Measurements from ENCODE around the gene NSD1.

Gene NSD1

GRCh38 chr5:177330991-177331842 lies 197.6 kb downstream of the NSD1 start:
- TF ChIP-seq GABPA (IDR thresholded peaks at IDR 0.05; ENCODE audit: low read depth) (no peak), POLR2AphosphoS5 (IDR thresholded peaks at IDR 0.05; ENCODE audit: low read depth) (no peak), CTCF (IDR thresholded peaks at IDR 0.05; ENCODE audit: insufficient read depth, low read length) (no peak)
- Histone ChIP-seq H3K27me3 (ENCODE audit: insufficient read depth, poor library complexity, severe bottlenecking) (no peaks in the 10 kb centered on the region), H3K27ac (replicated peaks) (no peak overlapping the region), H3K4me3 (replicated peaks; ENCODE audit: insufficient read depth, low read length) (no peak overlapping the region)
- DNase-seq (ENCODE audit: low read depth in 1 of 2, low spot score in 1 of 2): no peak

DNA sequence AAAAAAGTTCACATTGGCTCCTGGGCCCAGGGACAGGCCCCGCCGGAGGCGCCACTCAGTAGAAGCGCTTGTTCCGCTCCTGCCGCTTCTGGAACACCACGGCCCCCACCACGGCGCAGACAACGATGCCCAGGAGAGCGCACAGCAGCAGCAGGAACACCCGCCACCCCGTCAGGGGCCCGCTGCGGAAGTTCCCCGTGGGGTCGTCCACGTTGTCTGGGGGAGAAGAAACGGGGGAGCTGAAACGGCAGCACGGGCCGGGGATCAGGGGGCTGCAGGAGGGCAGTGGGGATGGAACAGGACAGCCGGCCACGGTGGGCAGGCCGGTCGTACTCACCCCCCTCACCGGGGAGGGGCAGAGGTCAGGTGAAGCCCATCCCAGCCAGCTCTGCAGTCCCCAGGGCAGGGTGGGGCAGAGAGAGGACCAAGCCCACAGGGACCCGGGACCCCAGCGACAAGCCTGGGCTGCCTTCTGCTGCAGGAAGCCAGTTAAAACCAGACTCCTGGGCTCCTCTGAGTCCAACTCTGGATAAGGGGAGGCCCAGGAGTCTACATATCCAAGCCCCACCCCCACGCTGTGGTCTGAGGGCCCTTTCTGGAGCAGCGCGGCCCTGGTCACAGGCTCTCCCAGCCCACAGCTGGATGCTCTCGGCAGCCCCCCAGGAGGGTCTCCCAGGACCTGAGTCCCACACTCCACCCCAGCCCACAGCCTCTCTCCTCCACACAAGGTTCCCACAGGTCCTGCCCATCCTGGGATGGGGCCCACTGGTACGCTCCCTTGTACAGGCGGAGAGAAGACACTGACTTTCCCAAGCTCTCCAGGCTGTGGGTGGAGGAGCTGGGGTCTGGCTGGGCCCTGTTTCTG lies 198.7 kb downstream of the NSD1 start:
- no peak for DNase-seq (ENCODE audit: low read depth in 1 of 2, low spot score in 1 of 2)
- Histone ChIP-seq H3K27ac (replicated peaks) (no peak overlapping the region), H3K27me3 (ENCODE audit: insufficient read depth, poor library complexity, severe bottlenecking) (no peaks in the 10 kb centered on the region), H3K4me3 (replicated peaks; ENCODE audit: insufficient read depth, low read length) (no peak overlapping the region)
- no peak for TF ChIP-seq SPI1 (IDR thresholded peaks at IDR 0.05; ENCODE audit: borderline replicate concordance, low read depth)
- no peak for TF ChIP-seq GABPA (IDR thresholded peaks at IDR 0.05; ENCODE audit: low read depth)
- TF ChIP-seq CTCF (IDR thresholded peaks at IDR 0.05; ENCODE audit: insufficient read depth, low read length): no peak
- TF ChIP-seq, protein P1, sequence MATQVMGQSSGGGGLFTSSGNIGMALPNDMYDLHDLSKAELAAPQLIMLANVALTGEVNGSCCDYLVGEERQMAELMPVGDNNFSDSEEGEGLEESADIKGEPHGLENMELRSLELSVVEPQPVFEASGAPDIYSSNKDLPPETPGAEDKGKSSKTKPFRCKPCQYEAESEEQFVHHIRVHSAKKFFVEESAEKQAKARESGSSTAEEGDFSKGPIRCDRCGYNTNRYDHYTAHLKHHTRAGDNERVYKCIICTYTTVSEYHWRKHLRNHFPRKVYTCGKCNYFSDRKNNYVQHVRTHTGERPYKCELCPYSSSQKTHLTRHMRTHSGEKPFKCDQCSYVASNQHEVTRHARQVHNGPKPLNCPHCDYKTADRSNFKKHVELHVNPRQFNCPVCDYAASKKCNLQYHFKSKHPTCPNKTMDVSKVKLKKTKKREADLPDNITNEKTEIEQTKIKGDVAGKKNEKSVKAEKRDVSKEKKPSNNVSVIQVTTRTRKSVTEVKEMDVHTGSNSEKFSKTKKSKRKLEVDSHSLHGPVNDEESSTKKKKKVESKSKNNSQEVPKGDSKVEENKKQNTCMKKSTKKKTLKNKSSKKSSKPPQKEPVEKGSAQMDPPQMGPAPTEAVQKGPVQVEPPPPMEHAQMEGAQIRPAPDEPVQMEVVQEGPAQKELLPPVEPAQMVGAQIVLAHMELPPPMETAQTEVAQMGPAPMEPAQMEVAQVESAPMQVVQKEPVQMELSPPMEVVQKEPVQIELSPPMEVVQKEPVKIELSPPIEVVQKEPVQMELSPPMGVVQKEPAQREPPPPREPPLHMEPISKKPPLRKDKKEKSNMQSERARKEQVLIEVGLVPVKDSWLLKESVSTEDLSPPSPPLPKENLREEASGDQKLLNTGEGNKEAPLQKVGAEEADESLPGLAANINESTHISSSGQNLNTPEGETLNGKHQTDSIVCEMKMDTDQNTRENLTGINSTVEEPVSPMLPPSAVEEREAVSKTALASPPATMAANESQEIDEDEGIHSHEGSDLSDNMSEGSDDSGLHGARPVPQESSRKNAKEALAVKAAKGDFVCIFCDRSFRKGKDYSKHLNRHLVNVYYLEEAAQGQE (IDR thresholded peaks at IDR 0.05; ENCODE audit: insufficient replicate concordance, low read depth): no peak
- no peak for TF ChIP-seq POLR2AphosphoS5 (IDR thresholded peaks at IDR 0.05; ENCODE audit: low read depth)

DNA sequence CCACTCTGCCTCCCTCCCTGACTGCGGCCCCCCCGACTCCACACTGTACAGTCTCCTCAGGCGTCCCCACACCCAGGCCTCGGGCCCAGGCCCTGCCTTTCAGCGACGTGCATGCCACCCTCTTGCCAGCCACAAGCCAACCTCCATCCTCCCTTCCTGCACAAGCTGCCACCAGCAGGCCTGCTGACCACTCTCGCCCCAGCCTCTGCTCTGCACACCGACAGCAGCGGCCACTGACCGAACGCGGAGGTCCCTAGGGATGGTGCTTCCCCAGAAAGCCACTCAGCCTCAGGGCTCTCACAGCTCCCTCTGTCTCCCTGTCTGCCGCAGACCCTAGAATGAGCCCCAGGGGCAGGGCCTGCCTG lies 199.3 kb downstream of the NSD1 start:
- no peak overlapping the region for H3K27ac ChIP-seq (replicated peaks)

More for the DNA sequence above, 199.3 kb downstream of the NSD1 start:
- no peak for TF ChIP-seq POLR2AphosphoS5 (IDR thresholded peaks at IDR 0.05; ENCODE audit: low read depth)
- no peak for TF ChIP-seq CTCF (IDR thresholded peaks at IDR 0.05; ENCODE audit: insufficient read depth, low read length)
- TF ChIP-seq, protein P1 (IDR thresholded peaks at IDR 0.05; ENCODE audit: insufficient replicate concordance, low read depth): no peak
- TF ChIP-seq SPI1 (IDR thresholded peaks at IDR 0.05; ENCODE audit: borderline replicate concordance, low read depth): no peak
- TF ChIP-seq GABPA (IDR thresholded peaks at IDR 0.05; ENCODE audit: low read depth): no peak
- no peaks in the 10 kb centered on the region for H3K27me3 ChIP-seq (ENCODE audit: insufficient read depth, poor library complexity, severe bottlenecking)
- H3K4me3 ChIP-seq (replicated peaks; ENCODE audit: insufficient read depth, low read length): no peak overlapping the region
- no peak for DNase-seq (ENCODE audit: low read depth in 1 of 2, low spot score in 1 of 2)
